GM21529 (cell line): ENCODE measurements around the gene PRICKLE2.

ENCODE experiments used
- ATAC-seq: cut with Tn5 transposase; IDR thresholded peaks from one replicate; pipeline ENCODE4 v1.9.1; 2021; ENCODE audit not compliant: unreplicated experiment

The PRICKLE2 gene

DNA sequence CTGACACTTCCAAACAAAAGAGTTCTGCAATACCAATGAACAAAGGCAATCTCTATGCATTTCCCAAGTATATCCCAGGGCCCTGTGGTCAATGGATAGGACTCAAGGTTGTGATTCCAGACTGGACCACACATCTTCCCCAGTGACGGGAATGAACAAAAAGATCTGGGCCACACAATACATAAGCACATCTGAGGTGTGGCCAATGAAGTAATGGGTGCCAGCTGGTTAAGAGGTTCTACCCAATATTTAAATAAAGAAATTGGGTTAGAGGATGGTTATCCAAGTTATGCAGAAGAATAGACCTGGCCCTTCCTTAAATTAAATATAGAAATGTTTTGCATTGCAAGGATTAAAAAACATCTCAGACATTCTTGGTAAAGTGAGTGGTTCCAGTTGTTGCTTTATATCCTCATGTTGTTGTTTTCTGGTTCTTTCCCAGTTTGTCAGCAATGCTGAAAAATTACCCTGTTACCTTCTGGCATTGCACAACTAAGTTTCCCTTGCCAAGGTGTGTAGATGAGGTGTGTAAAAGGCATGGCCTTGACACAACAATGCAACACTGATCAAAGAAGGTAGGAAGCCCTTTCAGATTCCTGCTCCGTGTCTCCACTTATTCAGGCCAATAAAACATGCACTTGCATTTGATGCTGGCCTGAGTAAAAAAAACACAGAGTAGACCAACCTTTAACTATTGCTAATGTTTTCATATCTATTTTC is 86.5 kb downstream of the PRICKLE2 start:
- no peak for ATAC-seq

DNA sequence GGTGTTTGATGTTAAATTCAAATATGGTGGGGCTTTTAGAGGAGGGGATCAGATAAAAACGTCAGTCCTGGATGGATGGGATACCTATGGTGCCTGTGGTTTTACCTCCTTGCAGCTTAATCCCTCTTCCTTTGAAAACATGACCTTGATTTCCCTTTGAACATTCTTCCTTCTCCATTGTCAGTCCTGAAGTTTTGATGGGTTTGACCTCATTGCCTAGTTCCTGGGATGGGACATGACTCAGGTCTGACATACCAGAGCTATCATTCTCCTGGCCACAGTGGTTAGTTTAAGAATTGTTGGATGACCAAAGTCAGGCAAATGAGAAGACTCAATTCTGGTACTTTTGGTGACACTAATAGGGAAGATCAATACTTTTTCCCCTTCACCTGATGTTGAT is 87.2 kb downstream of the PRICKLE2 start:
- no peak for ATAC-seq

DNA sequence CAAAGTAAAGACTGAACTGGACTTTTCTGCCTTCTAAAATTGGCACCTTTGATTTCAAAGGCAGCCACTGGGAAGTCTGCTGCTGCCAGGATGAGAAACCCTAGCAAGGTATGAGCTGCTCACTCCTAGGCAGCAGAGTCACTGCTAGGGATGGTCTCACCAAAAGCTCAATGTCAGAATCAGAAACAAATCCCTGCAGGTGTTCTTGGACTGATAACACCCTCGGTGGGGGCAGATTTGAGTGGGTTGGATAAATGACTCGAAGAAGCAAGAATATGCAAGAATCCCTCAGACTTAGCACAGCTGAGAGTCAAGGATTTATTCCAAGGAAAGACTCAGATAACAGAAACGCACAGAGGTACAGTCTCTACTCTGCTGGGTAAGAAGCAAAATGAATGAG is 90.4 kb downstream of the PRICKLE2 start:
- no peak for ATAC-seq

DNA sequence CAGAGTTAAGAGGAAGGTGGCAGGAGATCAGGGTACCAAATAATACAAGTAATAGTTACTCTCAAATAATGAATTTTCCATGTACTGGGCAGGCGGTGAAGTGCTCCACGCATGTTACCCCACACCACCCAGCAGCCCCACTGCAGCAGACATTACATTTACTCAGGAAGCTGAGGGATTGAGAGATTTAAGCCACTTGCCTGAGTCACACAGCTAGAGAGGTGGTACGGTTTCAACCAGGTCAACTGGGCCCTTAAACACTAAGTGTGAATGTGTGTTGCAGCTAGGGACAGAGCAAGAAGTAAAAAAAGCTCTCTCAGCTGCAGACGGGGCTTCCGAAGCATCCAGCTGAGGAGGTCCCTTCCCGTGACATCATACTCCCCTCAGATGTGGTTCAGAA is 91.3 kb downstream of the PRICKLE2 start:
- ATAC-seq, result no peak

DNA sequence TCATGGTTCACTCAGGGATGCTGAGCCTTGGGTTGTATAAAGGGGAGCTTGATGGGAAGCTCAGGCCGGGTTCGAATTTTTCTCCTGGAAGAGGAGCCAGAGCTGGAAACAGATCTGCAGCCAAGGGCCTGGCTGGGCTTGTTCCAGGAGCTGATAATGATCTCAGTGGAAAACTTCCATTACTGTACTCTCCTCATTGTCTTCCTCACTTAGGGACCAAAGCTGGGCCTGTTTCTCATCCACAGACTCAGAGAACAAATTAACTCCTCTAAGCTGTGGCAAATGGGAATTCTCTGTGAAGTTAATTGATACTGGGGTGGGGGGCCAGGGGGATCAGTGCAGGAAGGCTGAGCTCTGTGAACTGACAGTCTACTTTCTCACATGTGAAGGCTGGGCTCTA is 92.0 kb downstream of the PRICKLE2 start:
- no peak for ATAC-seq

DNA sequence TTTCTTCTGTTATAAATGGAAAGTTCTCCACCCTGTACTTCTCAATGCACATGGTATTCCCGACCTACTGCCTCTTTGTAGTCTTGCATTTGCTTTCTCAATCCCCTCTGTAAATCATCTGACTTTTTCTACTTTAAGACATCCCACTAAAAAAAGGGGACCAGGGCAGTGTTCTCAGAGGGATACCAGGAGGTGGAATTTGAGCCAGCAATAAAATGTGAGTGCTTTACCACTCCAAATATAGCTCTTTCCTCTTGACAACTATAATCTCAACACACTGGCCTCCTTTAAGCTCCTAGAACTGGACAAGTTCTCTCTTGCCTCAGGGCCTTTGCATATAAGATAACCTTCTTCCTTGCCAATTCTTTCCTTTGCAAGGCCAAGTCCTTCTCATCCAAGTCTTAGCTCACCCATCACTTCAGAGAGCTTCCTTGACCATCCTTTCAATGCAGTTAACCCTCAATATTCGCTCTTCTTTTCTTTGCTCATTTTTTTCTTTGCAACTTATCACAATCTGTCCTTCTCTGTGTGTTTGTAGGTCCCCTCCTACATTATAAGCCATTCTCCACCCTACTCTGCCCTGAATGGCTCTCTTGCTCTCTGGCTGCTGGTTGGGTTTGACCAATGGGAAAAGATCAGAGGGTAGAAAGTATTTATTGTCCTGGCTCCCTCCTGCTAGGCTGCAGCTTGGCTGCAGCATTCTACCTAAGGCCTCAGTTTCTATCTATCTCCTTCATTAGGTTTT is 93.4 kb downstream of the PRICKLE2 start:
- ATAC-seq, result no peak

DNA sequence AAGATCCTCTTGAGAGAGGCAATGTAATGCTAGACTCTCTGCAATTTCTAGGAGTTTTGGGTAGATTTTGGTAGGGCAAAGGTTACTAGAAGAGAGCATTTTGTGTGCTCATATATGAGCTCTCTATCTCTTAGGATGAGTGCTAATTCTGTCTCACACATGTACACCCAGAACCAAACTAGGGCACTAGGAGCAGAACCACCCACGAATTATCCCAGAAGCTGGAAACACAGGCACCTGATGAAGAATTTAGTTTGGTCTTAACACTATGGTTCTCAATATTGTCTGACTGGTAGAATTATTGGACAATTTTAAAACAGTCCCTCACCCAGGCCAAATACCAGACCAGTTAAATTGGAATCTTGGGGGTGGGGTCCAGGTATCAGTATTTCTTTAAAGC is 94.8 kb downstream of the PRICKLE2 start:
- no peak for ATAC-seq

DNA sequence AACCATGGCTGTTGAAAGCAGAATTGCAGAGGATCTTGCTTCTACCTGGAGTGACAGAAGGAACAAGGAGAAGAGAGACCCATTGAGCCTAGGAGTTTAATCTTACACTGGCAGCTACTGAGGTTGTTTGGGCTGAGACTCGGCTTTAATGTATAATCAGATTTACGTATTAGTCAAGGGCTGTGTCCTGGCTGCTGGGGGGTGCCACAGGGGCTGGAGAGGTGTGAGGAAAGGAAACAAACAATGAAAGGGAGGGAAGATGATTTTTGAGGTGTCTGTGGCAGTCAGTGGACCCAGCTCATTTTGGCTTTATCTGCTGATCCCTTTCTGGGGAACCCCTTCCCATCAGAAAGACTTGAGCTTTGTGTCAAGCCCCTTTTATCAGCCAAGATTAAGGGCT is 95.7 kb downstream of the PRICKLE2 start:
- ATAC-seq, result no peak

DNA sequence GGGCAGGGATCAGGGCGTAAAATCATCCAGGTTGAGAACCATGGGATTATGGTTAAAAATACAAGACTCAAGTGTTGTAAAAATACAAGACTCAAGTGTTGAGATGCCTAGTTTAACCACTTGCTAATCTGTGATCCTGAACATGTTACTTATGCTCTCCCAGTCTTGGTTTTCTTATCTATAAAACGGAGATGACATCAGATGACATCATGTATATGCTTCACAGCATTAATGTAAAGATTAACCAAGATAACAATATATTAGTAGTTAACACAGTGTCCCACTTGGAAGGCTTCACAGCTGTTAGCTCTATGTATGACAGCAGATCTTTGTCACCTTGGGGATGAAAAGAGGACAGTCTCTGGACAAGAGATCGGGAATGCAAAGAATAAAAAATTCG is 96.2 kb downstream of the PRICKLE2 start:
- ATAC-seq, result no peak

DNA sequence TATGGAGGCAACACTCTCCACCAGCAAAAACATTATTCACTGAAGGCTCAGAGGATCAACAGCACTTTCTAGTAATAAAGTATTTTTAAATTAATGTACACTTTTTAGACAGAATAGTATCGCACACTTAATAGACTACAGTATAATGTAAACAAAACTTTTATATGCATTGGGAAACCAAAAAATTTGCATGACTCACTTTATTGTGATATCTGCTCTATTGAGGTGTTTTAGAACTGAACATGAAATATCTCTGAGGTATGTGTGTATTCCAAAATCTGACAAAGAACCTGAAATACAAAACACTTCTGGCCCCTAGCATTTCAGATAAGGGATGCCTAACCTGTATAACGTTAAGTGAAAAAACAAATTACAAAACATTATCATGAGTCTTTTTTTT is 99.7 kb downstream of the PRICKLE2 start:
- ATAC-seq, result no peak

DNA sequence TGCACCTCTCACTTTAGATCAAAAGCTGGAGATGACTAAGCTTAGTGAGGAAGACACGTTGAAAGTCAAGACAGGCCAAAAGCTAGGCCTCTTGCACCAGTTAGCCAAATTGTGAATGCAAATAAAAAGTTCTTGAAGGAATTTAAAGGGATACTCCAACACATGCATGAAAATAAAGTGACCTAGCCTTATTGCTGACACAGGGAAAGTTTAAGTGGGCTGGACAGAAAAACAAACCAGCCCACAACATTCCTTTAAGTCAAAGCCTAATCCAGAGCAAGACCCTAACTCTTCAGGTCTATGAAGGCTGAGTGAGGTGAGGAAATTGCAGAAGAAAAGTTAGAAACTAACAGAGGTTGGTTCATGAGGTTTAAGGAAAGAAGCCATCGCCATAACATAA is 101.3 kb downstream of the PRICKLE2 start:
- ATAC-seq, result no peak

DNA sequence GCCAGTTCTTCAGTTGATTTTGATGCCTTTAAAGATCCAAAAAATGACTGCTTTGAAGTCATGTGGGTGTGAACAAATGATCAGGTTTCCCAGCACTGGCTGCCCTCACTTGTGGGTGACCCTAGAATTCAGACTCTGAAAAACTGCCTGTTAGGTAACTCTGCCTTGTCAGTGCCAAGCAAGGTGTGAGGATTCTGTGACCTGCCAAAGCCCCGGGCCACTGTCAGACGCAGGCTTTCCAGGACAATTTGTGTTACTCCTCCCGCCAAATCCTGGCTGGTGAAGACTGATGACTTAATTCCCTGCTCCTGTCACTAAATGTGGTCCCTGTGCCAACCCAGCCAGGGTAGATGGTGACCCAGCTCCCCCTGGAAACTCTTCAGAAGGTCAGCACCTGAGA is 102.8 kb downstream of the PRICKLE2 start:
- no peak for ATAC-seq

DNA sequence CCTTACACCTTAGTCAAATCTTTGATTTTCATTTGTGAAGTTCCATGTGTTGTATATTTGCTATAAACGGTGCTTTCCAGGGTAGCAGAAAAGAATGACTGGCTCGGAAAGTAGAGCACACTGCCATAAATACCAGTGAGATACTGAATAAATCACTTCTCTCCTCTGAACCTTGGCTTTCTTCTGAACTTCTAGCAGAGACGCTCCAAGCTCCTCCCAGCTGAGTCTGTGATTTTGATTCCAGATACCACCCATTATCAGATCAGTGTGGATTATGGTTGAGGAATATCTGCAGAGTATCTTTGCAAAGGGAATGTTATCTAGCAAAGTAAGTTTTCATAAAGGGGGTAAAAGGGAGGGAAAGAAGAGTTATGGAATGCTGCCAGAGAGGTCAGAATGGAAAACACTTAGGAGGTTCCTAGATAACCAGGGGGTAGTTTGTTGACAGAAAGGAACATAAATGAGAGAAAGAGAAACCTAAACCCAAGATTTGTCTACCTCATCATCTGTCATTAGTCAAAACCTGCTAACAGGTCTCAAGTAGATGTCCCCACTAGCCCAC is 103.4 kb downstream of the PRICKLE2 start:
- ATAC-seq, result no peak

DNA sequence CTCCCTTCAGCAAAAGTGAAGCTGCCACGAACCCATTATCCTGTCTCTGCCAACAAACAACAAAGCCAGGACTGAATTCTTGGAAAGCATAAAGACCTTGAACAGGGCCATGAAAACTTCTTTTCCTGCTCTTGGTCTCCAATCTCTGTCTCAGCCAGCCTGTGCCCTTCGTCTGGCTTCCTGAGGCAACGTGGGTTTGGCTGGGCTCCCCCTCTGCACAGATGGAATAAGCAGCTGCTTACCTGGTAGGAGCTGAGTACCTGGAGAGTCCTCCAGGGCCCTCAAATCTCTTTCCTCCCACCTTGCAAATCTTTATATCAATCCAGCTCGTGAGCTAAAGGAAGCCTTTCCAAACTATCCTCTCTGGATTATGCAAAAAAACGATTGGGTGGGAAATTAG is 104.4 kb downstream of the PRICKLE2 start:
- ATAC-seq, result no peak

DNA sequence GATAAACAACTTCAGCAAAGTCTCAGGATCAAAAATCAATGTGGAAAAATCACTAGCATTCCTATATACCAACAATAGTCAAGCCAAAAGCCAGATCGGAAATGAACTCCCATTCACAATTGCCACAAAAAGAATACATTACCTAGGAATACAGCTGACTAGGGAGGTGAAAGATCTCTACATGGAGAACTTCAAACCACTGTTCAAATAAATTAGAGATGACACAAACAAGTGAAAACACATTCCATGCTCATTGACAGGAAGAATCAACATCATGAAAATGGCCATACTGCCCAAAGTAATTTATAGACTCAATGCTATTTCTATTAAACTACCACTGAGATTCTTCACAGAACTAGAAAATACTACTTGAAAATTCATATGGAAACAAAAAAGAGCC is 107.8 kb downstream of the PRICKLE2 start:
- no peak for ATAC-seq

DNA sequence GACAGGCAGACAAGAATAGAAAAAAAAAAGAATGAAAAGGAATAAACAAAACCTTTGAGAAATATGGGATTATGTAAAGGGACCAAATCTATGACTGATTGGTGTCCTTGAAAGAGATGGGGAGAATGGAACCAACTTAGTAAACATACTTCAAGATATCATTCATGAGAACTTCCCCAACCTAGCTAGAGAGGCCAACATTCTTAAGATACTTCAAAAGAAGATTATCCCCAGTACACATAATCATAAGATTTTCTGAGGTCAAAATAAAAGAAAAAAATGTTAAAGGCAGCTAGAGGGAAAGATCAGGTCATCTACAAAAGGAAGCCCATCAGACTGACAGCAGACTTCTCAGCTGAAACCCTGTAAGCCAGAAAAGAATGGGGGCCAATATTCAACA is 110.6 kb downstream of the PRICKLE2 start:
- ATAC-seq, result no peak

DNA sequence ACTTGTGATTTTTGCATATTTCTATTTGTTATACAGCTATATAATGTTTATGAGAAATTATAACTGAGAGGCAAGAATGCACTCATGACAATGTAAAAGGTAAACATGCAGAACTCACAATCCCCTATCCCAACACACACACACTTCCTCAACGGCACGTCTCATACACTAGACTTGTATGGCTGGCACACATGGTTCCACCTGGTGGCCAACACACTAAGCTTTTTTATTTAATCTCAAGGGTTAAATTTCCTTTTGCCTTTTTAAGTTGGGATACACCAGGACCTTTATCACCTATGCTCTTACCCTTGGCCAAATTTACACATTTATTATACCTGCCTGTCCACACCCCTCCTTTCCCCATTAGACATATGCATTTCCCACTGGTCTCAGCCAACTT is 113.4 kb downstream of the PRICKLE2 start:
- no peak for ATAC-seq

DNA sequence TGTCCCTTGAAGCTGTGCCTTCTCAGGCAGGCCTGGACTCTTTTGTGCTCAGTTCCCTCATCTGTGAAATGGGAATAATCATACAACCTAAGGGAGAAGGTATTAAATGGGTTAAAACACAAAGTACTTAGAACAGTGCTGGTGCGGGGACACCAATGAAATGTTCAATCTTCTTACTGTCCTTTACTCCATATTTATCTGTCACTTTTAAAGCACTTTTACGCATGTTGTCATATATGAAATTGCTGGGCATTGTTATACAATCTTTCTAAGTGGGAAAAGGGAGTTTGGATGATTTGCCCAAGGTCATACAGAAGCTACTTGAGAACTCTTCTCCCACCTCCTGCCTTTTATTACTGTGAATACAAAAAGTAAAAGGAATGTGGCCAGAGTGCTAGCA is 114.2 kb downstream of the PRICKLE2 start:
- ATAC-seq, result no peak

DNA sequence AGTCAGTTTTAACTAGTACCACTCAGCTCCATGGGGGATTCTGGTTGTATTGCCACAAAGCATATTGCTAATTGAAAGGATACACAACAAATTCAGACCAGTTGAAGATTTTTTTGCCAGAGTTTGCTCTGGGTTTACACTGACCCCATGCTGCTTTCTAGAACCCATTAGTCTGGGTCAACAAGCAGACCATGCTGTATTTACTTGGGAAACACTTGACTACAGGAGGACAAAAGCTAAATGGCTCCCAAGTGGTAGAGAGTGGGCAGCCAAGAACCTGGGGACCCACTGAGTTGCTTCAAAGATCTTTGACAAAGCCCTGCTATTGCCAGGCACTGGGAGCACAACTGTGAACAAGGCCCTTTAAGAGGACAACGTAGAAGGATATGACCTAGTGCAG is 115.2 kb downstream of the PRICKLE2 start:
- ATAC-seq, result no peak

DNA sequence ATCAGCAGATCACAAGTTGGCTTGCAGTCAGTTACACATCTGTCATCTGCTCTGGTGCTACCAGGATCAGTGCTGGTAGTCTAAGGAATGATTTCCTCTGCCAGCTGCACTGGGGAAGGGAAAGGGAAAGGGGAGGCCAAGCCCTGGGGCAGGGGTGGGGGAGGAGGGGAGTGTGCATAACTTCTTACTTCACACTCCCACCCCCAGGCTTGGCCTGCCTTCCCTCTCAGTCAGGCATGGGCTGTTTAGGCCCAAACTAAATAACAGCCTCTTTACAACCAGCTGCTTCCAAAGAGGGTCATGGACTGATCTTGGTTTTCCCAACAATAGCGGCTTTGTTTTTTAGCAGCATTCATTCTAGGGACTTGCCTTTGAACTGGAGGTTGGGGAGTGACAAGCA is 115.8 kb downstream of the PRICKLE2 start:
- no peak for ATAC-seq

DNA sequence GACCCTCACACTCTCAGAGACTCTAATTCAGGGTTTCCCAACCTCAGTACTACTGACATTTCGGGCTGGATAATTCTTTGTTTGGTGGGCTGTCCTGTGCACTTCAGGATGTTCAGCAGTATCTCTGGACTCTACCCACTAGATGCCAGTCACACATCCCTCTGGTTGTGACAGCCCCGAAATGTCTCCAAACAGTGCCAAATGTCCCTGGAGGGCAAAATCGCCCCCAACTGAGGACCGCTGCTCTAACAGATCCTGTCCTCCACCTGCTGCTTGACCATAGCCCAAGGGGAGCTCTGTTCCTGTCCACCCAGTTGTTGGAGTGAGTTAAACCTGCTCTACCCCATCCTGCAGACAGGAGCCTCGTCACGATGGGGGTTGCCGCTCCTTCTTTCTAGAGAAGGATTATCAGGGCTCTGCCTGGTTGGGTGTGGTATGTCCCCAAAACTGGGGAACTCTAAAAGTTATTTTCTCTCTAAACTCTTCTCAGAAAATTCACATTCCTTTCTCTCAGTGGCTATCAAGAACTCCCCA is 116.4 kb downstream of the PRICKLE2 start:
- ATAC-seq, result no peak

DNA sequence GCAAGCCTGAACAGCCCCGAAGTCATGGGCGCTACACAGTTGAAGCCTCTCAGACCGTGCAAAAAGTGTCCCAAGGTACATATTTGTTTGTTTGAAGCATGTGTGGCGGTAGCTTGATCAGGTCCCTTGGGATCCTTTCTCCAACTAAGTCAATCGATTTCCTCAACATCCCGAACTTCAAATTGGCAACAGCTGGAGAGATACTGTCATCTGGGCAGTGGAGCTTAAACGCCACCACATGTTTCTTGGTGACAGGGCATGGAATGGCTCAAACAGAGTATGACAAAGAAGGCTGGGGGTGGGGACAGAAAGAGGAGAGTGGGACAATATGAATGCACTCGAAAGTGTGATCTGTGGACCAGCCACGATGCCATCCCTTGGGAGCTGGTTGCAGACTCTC is 117.0 kb downstream of the PRICKLE2 start:
- no peak for ATAC-seq
